Lower leg skin (tissue), 3 donors: ENCODE measurements around the gene CHN2.

ENCODE experiments used
- POLR2A ChIP-seq, 2 donors: fragments of 450-650 bp; IDR thresholded peaks; one replicate each; pipeline ENCODE4 v1.6.1; 2016 to 2017; ENCODE audit warnings: antibody characterized with exemption in 2 of 2, mild to moderate bottlenecking in 1 of 2, moderate library complexity in 1 of 2
- TF ChIP-seq, protein P1 (sequence below), 3 donors: fragments of 450-650 bp; IDR thresholded peaks; one replicate each; pipeline ENCODE4 v1.5.1; 2016; ENCODE audit warnings: antibody characterized with exemption in 3 of 3, mild to moderate bottlenecking in 3 of 3, moderate library complexity in 2 of 3

- TF ChIP-seq, protein P1, sequence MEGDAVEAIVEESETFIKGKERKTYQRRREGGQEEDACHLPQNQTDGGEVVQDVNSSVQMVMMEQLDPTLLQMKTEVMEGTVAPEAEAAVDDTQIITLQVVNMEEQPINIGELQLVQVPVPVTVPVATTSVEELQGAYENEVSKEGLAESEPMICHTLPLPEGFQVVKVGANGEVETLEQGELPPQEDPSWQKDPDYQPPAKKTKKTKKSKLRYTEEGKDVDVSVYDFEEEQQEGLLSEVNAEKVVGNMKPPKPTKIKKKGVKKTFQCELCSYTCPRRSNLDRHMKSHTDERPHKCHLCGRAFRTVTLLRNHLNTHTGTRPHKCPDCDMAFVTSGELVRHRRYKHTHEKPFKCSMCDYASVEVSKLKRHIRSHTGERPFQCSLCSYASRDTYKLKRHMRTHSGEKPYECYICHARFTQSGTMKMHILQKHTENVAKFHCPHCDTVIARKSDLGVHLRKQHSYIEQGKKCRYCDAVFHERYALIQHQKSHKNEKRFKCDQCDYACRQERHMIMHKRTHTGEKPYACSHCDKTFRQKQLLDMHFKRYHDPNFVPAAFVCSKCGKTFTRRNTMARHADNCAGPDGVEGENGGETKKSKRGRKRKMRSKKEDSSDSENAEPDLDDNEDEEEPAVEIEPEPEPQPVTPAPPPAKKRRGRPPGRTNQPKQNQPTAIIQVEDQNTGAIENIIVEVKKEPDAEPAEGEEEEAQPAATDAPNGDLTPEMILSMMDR (IDR thresholded peaks at IDR 0.05), result no peak
- TF ChIP-seq POLR2A (IDR thresholded peaks at IDR 0.05), result no peak
Measured at GRCh38 chr7:29360633-29361625, 166.4 kb downstream of the CHN2 start.
